Adrenal gland (tissue), 5 donors: ENCODE measurements around the gene CKS1B.

Experiments
- POLR2A ChIP-seq, 2 donors: fragments of 450-650 bp; IDR thresholded peaks; one replicate each; pipeline ENCODE4 v1.6.1; 2017; ENCODE audit warnings: antibody characterized with exemption in 2 of 2, mild to moderate bottlenecking in 2 of 2, moderate library complexity in 1 of 2
- TF ChIP-seq, protein P1 (sequence below), 6 experiments: fragments of 450-650 bp in 4 of 6; fragments of 200-600 bp in 2 of 6; sonication (generic) in 1 of 6; IDR thresholded peaks; 1 replicate in 5 of 6; 2 replicates in 1 of 6; pipeline versions ENCODE4 v1.5.1 to v1.8.0; 2016 to 2021; ENCODE audit warnings: antibody characterized with exemption in 6 of 6, mild to moderate bottlenecking in 2 of 6, moderate library complexity in 1 of 6
- donor health status: DM: no; HTN: no; CAD: no.

DNA sequence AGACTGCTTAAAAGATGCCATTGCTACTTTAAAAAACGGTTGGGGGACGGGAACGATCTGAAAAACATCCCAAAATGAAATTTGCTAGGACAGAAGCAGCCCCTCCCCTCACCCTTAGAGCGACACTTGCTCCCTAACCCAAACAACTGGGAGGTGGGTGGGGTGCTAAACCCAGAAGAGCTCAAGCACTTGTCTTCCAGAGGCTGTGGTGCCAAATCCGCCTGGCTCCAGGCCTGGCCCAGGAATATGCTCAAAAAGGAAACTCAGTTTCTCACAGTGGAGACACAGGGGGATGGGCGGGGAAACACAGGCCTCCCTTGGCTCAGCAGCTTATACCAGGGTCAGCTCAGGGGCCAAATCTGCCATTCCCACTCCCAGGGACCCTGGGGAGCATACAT lies 17.9 kb upstream of the CKS1B start:
- TF ChIP-seq, protein P1, sequence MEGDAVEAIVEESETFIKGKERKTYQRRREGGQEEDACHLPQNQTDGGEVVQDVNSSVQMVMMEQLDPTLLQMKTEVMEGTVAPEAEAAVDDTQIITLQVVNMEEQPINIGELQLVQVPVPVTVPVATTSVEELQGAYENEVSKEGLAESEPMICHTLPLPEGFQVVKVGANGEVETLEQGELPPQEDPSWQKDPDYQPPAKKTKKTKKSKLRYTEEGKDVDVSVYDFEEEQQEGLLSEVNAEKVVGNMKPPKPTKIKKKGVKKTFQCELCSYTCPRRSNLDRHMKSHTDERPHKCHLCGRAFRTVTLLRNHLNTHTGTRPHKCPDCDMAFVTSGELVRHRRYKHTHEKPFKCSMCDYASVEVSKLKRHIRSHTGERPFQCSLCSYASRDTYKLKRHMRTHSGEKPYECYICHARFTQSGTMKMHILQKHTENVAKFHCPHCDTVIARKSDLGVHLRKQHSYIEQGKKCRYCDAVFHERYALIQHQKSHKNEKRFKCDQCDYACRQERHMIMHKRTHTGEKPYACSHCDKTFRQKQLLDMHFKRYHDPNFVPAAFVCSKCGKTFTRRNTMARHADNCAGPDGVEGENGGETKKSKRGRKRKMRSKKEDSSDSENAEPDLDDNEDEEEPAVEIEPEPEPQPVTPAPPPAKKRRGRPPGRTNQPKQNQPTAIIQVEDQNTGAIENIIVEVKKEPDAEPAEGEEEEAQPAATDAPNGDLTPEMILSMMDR (IDR thresholded peaks at IDR 0.05), result no peak
- TF ChIP-seq POLR2A (IDR thresholded peaks at IDR 0.05), result no peak
